Endothelial cell of umbilical vein (primary cell): ENCODE results near the gene FEZF2. TPM values are rescaled to one million over a fixed set of nuclear protein-coding genes. Genes with fewer than 3 reads are reported as not detected.
A peak's percentile ranks its signal among the peaks of the same experiment; 100 is the strongest.

ENCODE experiments used
- BruUV-seq: library from RNA; stranded (reverse); fragments of 400-500 nt; replicated peaks from 2 replicates; lab custom pipeline; 2021; lab: Mats Ljungman, UMichigan
- CTCF ChIA-PET: fragments of 300-600, 350-600 bp; sonication (Branson Sonifier 250); formaldehyde crosslinking; loops from one replicate; lab custom pipeline; 2021; ENCODE audit warnings: antibody characterized with exemption, inconsistent platforms; lab: Charles Lee
- POLR2A ChIA-PET: fragments of 300-600, 350-600 bp; sonication (Branson Sonifier 250); formaldehyde crosslinking; loops from one replicate; lab custom pipeline; 2021; ENCODE audit warnings: antibody characterized with exemption, inconsistent platforms; lab: Charles Lee
- DNase-seq: peaks from one replicate; pipeline ENCODE4 v3.0.0-alpha.2; 2011; ENCODE audit warnings: low read depth, low spot score
- FAIRE-seq: peaks from 2 replicates; lab custom pipeline; 2011; peaks lifted over from hg19 to GRCh38; lab: Jason Lieb, UNC
- H2AFZ ChIP-seq: 2 replicates; pipeline ENCODE4 v1.6.0; 2012; ENCODE audit warnings: low read depth, low read length, control low read depth, inconsistent platforms
- H3K27ac ChIP-seq: 2 replicates; pipeline ENCODE4 v1.5.1; 2011; ENCODE audit warnings: low read depth, mild to moderate bottlenecking, control low read depth, low read length, moderate library complexity; ENCODE audit not compliant: insufficient read depth
- H3K27me3 ChIP-seq, 2 experiments: 2 replicates each; pipeline versions ENCODE4 v1.6.0 to v1.6.1; 2011; ENCODE audit warnings: low read length in 2 of 2, mixed read lengths in 1 of 2; ENCODE audit not compliant: control insufficient read depth in 2 of 2, insufficient read depth in 2 of 2
- H3K36me3 ChIP-seq, 2 experiments: 2 replicates in 1 of 2; 3 replicates in 1 of 2; pipeline ENCODE4 v1.5.1; 2011; ENCODE audit warnings: low read length in 2 of 2, mild to moderate bottlenecking in 1 of 2, moderate library complexity in 1 of 2; ENCODE audit not compliant: control insufficient read depth in 2 of 2, insufficient read depth in 2 of 2; ENCODE audit errors: extremely low read depth in 1 of 2
- H3K4me1 ChIP-seq: 3 replicates; pipeline ENCODE4 v1.5.1; 2011; ENCODE audit warnings: mild to moderate bottlenecking, low read length; ENCODE audit not compliant: control insufficient read depth, insufficient read depth; ENCODE audit errors: extremely low read depth
- H3K4me2 ChIP-seq: 2 replicates; pipeline ENCODE4 v1.6.1; 2011; ENCODE audit warnings: low read length, control low read depth, mixed read lengths; ENCODE audit not compliant: insufficient read depth
- H3K4me3 ChIP-seq, 3 experiments: fragments of 200-600 bp in 1 of 3; sonication (generic), shearing (Covaris generic) in 1 of 3; replicated peaks in 1 of 3; 2 replicates each; pipeline ENCODE4 v1.5.1; 2011 to 2016; ENCODE audit warnings: control low read depth in 3 of 3, low read length in 3 of 3, mild to moderate bottlenecking in 2 of 3, inconsistent platforms in 1 of 3, low read depth in 1 of 3, moderate library complexity in 1 of 3; ENCODE audit not compliant: insufficient read depth in 1 of 3
- H3K79me2 ChIP-seq: 2 replicates; pipeline ENCODE4 v1.6.0; 2012; ENCODE audit warnings: low read length, inconsistent platforms; ENCODE audit not compliant: control insufficient read depth, insufficient read depth
- H3K9ac ChIP-seq: replicated peaks from 2 replicates; pipeline ENCODE3; 2011; ENCODE audit warnings: low read length, control low read depth; ENCODE audit not compliant: insufficient read depth; ENCODE audit errors: extremely low read depth
- H3K9me1 ChIP-seq: replicated peaks from 3 replicates; pipeline ENCODE4 v1.6.0; 2011; ENCODE audit warnings: mild to moderate bottlenecking, low read length; ENCODE audit not compliant: control insufficient read depth, insufficient read depth; ENCODE audit errors: extremely low read depth
- H3K9me3 ChIP-seq: replicated peaks from 2 replicates; pipeline ENCODE4 v1.5.1; 2012; ENCODE audit warnings: low read length, inconsistent platforms; ENCODE audit not compliant: control insufficient read depth, insufficient read depth
- H4K20me1 ChIP-seq: replicated peaks from 2 replicates; pipeline ENCODE3; 2011; ENCODE audit warnings: mild to moderate bottlenecking, low read length; ENCODE audit not compliant: control insufficient read depth, insufficient read depth; ENCODE audit errors: extremely low read depth
- EZH2 ChIP-seq: IDR thresholded peaks from 2 replicates; pipeline ENCODE4 v1.6.1; 2012; ENCODE audit warnings: borderline replicate concordance, low read depth, mild to moderate bottlenecking, moderate library complexity, low read length, inconsistent platforms; ENCODE audit not compliant: severe bottlenecking
- GATA2 ChIP-seq: IDR thresholded peaks from 2 replicates; pipeline ENCODE4 v1.7.0; 2011; ENCODE audit warnings: low read depth, mild to moderate bottlenecking, moderate library complexity, mixed read lengths, low read length; ENCODE audit not compliant: insufficient read length, insufficient read depth
- JUN ChIP-seq: IDR thresholded peaks from 2 replicates; pipeline ENCODE4 v1.6.1; 2011; ENCODE audit warnings: borderline replicate concordance, low read depth; ENCODE audit not compliant: insufficient read length, insufficient read depth
- POLR2A ChIP-seq: IDR thresholded peaks from 2 replicates; pipeline ENCODE4 v1.6.1; 2012; ENCODE audit warnings: low read depth, mild to moderate bottlenecking, control low read depth, low read length
- dilution Hi-C: fragments of 300-500 bp; cut with MboI; formaldehyde crosslinking; loops from one replicate; pipeline ENCODE4 v1.15.0; 2019; ENCODE audit warnings: low sequenced_read_pairs; ENCODE audit not compliant: extremely low pct_ligation_motif_present
- intact Hi-C: fragments of 100-400 bp; cut with micrococcal nuclease; formaldehyde crosslinking; loops from one replicate; pipeline ENCODE4 v1.10.0; 2022
- polyA plus RNA-seq, 4 experiments: library from polyadenylated mRNA; depleted of rRNA in 3 of 4; stranded (reverse) in 3 of 4; unstranded in 1 of 4; fragments of >200 nt; gene quantifications; 2 replicates each; pipeline versions ENCODE4 v1.2.1 to v1.2.3, GENCODE V29; 2011 to 2012; ENCODE audit warnings: missing spikeins in 1 of 4
- total RNA-seq: library from RNA; stranded (reverse); gene quantifications from 2 replicates; pipeline ENCODE4 v1.2.3, GENCODE V29; 2021

FEZF2 gene
- total and polyA plus RNA-seq, 2 donors (not counting 3 experiments of a cell fraction or from before 2014, with no cell fraction given) = not detected

DNA sequence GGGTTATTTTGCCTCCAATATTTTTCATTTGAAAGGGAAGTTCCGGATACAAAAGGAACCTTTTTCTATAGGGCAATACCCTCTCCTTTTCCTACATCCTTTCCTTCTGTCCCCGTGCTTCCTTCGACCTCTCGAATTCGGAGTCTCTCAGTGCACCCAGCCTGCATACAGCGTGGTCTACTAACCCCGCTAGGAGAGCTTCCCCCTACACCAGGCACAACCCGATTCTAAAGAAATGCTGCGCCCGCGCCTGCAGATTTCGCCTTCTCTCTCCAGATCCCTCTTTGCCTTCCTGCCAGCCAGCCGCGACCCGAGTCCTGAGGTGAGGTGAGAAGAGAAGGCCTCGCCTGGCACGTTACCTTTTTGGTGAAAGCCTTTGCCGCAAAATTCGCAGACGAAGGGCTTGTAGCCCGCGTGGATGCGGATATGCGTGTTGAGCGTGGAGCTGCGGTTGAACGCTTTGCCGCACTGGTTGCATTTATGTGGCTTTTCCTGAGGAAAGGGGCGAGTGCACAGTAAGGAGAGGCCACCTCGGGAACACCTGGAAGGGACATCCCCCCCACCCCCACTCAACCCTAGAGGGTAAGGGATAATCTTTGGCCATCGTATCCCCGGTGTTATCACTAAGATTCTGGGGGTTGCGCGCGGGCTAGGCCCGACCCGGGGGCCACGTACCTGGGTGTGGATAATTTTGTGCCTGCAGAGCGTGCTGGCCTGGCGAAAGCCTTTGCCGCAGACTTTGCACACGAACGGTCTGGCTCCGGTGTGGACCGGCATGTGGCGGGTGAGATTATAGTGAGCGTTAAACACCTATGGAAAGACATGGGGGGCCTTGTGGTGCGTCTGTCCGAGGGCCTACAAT is 2.3 kb downstream of the FEZF2 start:
- H3K4me1 ChIP-seq = no peaks in the 10 kb centered on the region
- no peak overlapping the region for H2AFZ ChIP-seq
- H3K4me2 ChIP-seq = no peak overlapping the region
- H3K36me3 ChIP-seq = no peaks in the 10 kb centered on the region
- dilution Hi-C loops = no loop called here
- H3K27me3 ChIP-seq = peaks cover 87 to 99% of the 10 kb centered on the region in 2 experiments
- no TSS peak for BruUV-seq
- no peak for FAIRE-seq
- TF ChIP-seq EZH2 (peak; percentile 89), JUN (no peak), GATA2 (no peak)
- H3K9ac ChIP-seq = no peak overlapping the region
- no peak overlapping the region for H3K27ac ChIP-seq
- H3K9me3 ChIP-seq = no peaks in the 10 kb centered on the region
- no peaks in the 10 kb centered on the region for H3K79me2 ChIP-seq
- H4K20me1 ChIP-seq = no peaks in the 10 kb centered on the region
- H3K9me1 ChIP-seq = no peaks in the 10 kb centered on the region
- no peak for DNase-seq
- no peak overlapping the region for H3K4me3 ChIP-seq
- ChIA-PET POLR2A (no interaction called here), CTCF (no interaction called here)
- intact Hi-C loops = no loop called here

DNA sequence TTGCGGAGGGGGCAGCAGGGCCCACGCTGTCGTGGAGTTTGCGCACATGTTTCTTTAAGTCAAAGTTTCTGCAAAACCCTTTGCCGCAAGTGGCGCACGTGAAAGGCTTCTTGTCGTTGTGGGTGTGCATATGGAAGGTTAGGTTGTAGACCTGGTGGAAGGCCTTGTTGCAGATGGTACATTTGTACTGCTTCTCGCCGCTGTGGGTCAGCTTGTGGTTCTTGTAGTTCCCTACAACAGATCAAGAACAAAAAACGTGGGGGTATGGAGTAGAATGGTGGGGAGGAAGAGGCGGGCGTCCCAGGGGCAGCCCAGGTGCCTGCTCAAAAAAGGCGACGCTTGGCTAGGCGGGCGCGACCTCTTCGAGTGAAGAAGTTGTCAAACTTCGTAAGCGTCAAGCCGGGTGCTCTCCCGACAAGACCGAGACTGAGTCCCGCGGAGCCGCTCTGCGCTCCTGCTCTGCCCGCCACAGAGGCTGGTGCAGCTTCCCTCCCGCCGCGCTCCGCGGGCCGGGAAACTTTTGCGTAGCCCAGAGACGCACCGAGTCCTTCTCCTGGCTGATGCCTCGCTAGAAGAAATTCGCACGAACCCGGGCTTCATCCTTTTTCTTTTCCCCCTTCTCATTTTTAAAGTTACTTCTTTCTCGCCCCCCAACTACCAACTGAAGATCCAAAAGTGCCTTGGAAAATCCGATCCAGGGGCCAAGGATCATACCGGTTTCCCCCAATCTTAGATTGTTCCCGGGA is 3.1 kb downstream of the FEZF2 start:
- Histone ChIP-seq H3K4me1 (no peaks in the 10 kb centered on the region), H3K27ac (no peak overlapping the region), H3K4me2 (no peak overlapping the region), H2AFZ (no peak overlapping the region), H3K4me3 (no peak overlapping the region), H3K9me3 (no peaks in the 10 kb centered on the region), H3K27me3 (peaks cover 87 to 99% of the 10 kb centered on the region in 2 experiments), H3K36me3 (no peaks in the 10 kb centered on the region), H3K79me2 (no peaks in the 10 kb centered on the region), H4K20me1 (no peaks in the 10 kb centered on the region), H3K9me1 (no peaks in the 10 kb centered on the region), H3K9ac (no peak overlapping the region)
- dilution Hi-C loops (no loop called here), intact Hi-C loops (no loop called here)
- ChIA-PET POLR2A (no interaction called here), CTCF (no interaction called here)
- DNase-seq (no peak), FAIRE-seq (no peak)
- TF ChIP-seq POLR2A (no peak), EZH2 (peak; percentile 88)
- BruUV-seq = no TSS peak
